GF-D8 (cell line): ENCODE measurements around the gene PLEKHA5.
"Not testable (repeated sequence)": the region's sequence is repeated elsewhere in the genome, so short reads cannot be mapped to it uniquely, and the experiment has no call there.

Experiments used
- DNase-seq: peaks from one replicate; lab custom pipeline; 2025; lab: John Stamatoyannopoulos, UW

The PLEKHA5 gene, protein sequence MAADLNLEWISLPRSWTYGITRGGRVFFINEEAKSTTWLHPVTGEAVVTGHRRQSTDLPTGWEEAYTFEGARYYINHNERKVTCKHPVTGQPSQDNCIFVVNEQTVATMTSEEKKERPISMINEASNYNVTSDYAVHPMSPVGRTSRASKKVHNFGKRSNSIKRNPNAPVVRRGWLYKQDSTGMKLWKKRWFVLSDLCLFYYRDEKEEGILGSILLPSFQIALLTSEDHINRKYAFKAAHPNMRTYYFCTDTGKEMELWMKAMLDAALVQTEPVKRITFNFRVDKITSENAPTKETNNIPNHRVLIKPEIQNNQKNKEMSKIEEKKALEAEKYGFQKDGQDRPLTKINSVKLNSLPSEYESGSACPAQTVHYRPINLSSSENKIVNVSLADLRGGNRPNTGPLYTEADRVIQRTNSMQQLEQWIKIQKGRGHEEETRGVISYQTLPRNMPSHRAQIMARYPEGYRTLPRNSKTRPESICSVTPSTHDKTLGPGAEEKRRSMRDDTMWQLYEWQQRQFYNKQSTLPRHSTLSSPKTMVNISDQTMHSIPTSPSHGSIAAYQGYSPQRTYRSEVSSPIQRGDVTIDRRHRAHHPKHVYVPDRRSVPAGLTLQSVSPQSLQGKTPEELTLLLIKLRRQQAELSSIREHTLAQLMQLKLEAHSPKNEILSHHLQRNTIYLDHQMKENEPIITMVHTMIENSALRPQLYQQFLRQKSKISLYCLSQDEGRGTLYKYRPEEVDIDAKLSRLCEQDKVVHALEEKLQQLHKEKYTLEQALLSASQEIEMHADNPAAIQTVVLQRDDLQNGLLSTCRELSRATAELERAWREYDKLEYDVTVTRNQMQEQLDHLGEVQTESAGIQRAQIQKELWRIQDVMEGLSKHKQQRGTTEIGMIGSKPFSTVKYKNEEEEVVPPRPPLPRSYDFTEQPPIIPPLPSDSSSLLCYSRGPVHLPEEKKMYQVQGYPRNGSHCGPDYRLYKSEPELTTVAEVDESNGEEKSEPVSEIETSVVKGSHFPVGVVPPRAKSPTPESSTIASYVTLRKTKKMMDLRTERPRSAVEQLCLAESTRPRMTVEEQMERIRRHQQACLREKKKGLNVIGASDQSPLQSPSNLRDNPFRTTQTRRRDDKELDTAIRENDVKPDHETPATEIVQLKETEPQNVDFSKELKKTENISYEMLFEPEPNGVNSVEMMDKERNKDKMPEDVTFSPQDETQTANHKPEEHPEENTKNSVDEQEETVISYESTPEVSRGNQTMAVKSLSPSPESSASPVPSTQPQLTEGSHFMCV

DNA sequence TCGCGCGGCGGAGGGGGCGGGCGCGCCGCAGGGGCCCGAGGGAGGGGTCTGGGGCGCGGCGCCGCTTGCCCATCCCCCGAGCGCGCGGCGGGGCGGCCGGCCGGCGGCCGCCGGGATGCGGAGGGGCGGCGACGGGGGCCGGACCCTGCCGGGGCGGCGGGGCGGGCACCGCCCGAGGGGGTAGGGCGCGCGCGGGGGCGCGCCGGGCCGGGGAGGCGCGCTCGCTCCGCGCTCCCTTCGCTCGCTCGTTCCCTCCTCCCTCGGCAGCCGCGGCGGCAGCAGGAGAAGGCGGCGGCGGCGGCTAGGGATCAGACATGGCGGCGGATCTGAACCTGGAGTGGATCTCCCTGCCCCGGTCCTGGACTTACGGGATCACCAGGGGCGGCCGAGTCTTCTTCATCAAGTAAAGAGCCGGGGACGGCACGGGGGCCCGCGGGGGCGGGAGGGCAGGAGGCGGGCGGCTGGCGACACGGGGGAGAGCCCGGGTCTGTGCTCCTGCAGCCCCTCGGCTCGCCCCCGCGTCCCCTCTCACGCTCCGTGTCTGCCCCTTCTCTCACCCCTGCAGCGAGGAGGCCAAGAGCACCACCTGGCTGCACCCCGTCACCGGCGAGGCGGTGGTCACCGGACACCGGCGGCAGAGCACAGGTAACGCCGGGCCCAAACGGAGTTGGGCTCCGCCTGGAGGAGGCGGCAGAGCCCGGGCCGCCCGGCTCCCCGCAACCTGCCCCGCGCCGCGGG is at the start of gene PLEKHA5:
Gene PLEKHA5 (plus strand): TSS at position 248 of the 738 bp plus-strand sequence. CDS start 67 bp downstream, at position 315.
- no peak for DNase-seq

DNA sequence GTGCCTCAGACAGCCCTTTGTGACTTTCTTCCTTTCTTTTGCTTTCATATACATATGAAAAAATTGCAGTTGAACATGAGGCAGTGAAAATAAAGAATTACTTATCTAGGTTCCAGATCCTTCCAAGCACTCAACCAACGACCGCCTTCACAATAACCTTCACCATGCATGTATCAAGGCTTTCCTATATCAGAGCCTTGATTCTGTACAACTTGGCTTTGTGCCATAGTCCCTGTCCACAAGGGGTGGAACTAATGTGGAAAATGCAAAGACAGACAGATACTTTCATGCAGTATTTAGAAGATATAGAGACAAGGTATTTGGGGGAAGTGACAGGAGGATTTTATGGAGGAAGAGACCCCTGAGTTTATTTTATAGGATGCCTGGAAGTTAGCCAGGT is 48.6 kb upstream of the PLEKHA5 start:
- no peak for DNase-seq

DNA sequence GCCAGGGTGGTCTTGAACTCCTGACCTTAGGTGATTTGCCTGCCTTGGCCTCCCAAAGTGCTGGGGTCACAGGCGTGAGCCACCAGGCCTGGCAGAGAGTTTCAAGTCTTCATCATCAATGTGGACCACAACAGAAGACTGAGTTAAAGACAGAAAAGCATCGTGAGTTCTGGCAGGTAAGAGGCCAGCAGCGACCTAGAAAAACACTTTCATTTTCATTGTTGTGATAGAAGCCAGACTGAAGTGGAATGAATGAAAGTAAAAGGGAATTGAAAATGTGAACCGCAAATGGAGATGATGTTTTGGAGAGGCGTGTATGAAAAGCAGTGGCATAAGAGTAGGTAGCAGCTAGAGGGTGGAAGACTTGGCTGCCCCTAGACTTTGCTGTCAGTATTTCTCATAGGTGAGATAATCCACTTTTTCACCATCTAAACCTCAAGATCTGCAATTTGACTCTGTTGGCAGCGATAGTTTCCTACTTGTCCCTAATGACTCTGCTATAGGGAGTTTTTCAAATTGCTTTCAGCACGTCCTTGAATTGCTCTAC is 47.1 kb upstream of the PLEKHA5 start:
- DNase-seq: no peak

DNA sequence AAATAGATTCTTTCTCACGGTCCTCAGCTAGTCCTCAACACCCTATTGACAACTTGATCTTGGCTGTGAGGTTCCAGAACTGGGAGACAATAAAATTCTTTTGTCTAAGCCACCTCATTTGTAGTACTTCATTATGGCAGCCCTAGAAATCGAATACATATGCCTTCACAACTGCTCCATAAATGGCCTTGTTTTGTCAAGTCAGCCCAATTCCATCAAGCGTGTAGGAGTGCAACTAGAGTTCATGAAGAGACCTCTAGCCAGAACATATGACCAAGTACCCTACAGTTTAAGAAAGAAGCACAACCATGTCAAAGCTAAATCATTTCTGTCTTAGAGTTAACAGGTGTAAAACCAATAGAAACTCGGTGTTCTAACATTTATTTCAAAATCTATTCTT is 45.0 kb upstream of the PLEKHA5 start:
- no peak for DNase-seq

DNA sequence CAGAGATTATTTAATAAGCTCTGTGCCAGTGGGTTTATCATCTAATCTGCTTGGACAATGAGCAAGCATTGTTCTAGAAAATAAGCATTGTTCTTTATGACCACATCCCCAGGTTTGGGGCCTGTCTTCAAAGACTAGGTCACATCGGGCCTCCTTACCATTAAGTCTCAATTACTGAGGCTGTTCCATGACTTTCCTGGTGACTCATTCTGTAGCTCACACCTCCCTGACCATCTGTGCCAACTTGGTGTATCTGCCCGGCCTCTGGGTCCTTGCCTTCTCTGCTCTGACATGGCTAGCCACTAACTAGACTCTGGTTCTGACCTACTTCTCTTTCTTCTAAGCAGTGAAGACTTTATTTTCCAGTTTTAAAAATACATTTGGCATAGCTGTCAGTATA is 44.4 kb upstream of the PLEKHA5 start:
- DNase-seq: no peak

DNA sequence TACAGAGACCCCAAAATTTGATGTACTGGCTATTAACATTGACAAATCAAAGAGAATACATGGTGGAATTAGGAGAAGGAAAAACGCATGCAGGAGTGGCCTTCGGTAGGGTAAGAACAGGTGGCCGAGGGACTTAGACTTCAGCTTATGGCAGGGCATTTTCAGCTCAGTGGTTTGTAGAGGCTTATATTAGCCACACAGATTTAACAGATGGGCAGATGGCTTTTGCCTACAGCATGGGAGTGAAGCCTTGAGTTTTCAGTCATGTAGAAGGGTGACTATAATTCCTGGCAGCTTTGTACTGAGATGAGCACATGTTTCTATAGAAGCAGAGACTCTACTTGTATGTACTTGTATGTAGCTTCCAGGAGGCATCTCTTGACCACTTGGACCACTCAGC is 40.9 kb upstream of the PLEKHA5 start:
- no peak for DNase-seq

DNA sequence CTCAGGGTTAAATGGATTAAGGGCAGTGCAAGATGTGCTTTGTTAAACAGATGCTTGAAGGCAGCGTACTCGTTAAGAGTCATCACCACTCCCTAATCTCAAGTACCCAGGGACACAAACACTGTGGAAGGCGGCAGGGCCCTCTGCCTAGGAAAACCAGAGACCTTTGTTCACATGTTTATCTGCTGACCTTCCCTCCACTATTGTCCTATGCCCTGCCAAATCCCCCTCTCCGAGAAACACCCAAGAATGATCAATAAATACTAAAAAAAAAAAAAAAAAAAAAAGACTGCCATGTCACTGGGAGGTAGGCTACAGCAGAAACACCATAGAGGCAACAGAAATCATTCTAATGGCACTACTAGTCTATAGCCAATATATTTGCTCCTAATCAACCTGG is 37.1 kb upstream of the PLEKHA5 start:
- DNase-seq: not testable (repeated sequence)

DNA sequence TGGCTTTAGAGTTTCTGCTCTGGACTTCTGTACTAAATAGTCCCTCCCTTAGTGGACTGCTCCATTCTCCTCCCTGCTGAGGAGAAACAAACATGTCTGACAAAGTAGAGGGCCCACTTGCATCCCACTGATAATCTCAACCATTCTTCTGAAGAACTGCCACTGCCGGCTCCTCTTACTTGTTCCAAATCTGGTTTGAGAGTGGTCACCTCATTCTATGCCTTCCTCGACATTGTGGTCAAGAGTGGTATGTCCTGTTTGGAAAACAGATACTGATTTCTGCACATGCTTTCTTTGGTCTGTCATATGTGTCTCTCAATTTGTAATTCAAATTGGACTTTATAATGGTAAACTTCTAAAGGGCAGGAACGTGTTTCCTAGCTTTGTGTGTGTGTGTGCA is 36.3 kb upstream of the PLEKHA5 start:
- DNase-seq: no peak

DNA sequence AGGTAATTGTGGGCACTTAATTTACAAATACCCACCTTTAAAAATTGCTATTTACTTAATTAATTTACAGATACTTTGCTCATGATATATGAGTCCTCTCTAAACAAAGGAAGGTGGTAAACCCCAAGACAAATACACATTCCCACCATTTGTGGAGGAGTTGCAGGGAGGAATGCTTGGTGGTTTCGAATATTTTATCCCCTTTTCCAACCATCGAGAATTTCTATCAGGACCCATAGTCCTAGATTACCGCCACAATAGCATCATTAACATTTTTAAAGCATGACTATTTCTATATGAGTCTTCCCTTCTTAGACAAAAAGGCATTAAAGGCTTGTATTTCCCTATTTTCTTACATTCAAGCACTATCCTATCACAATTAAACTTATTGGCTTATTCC is 34.2 kb upstream of the PLEKHA5 start:
- DNase-seq: no peak

DNA sequence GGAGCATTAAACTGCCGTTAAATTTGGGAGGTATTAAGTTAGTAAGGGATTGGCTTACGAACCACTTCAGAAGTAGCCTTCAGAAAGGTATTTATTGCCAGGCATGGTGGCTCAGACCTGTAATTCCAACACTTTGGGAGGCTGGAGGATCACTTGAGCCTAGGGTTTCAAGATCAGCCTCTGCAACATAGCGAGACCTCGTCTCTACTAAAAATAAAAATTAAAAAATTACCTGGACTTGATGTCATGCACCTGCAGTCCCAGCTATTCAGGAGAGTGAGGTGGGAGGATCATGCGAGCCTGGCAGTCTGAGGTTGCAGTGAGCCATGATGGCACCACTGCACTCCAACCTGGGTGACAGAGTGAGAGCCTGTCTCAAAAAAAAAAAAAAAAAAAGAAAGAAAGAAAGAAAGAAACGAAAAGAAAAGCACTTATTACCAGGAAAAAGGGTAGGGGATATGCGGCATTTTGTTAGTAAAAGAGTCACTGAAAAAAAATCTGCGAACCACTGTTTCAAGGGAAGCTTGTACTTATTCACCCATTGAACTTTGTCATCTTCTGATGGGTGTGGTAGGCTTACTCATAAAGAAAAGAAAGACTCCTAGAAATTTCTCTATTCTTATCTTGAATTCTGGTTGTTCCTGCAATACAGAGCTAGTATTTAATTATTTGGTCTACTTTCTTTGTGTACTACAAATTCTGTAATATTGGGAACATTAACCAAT is 33.6 kb upstream of the PLEKHA5 start:
- no peak for DNase-seq

DNA sequence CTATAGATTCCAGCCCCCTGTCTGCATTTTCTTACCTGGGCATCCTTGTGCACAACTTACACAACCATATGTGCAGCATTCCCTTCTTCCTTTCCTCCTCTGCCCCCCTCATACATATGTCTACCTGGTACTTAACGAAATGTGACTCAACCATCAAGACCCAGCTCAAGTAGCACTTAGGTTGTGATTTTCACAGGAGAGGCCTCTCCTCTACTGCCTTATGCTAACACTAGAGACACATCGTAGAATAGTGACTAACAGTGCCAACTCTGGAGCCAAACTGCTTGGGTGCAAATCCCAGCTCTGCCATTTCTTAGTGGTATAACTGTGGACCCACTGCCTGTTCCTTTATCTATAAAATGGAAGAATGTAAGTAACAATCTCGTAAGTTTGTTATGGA is 24.1 kb upstream of the PLEKHA5 start:
- no peak for DNase-seq

DNA sequence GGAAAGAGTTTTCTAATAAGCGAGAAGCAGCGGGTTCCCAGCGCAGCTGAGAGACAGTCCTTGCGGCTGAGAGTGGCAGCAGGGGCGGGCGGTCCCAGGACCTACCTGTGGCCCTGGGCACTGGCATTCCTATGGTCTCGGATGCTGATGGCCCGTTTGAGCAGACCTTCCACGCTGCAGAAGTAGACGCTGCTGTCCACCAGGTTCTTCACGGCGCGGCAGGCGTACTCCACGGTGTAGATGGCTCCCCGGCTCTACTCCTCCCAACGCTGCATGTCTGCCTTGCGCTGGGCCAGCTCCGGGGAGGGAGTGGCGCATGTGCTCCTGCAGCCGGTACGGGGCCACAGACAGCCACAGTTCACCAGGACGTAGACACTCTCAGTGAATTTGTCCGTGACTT is 21.8 kb upstream of the PLEKHA5 start:
- no peak for DNase-seq

DNA sequence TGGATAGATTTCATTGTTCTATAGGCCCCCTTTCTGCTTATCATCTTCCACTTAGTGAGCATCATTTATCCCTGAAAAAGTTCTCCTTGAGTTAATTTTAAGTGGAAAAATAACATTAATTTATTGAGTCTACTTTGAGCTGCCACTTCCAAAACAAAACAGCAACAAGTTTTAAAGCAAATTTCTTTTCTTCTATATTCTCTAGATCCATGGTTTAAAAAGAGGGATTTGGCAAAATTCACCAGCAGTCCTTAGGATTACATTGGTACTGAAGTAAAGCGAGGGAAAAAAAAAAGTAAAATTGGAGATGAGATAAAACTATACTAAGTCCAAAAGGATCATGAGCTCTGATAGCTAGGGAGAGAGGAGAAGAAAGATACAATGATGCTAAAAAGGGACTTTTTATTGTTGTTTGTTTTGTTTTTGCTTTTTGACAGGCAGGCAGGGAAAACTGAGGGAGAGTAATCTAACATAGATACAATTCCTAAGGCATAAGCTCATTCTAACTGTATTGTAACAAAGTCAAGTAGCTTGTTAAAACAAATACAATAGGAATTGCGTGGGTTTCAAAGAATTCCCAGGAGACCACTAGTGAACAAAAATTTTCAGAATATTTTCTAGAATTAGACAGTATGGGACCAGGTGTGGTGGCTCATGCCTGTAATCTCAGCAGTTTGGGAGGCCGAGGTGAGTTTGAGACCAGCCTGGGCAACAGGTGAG is 19.2 kb upstream of the PLEKHA5 start:
- no peak for DNase-seq

DNA sequence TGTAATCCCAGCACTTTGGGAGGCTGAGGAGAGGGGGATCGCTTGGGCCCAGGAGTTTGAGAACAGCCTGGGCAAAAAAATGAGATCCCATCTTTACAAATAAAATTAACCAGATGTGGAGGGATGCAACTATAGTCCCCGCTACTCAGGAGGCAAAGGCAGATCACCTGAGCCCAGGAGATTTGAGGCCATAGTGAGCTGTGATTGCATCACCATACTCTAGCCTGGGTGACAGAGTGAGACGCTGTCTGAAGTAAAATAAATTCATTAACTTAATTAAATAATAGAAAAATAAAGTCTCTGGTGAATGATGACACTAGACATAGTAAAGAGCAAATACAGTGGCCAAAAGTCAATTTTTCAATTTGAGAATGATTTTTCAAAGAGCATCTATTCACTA is 16.1 kb upstream of the PLEKHA5 start:
- DNase-seq: no peak

DNA sequence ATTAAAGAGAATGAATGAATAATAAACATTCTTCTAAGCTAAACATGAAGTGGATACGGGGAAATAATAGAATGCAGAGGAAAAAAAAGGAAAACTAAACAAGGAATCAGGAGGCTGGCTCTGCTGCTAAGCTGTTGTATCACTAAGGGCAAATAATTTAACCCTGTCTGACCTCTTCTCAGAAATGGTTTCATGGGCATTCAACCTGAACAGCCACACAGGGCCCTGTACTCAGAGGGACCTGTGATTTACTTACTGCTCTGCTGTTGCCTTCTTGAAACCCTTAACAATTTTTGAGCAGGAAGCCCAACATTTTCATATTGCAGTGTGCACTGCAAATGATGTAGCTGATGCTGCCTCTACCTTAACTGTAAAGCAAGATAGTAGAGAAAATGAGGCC is 14.2 kb upstream of the PLEKHA5 start:
- no peak for DNase-seq

DNA sequence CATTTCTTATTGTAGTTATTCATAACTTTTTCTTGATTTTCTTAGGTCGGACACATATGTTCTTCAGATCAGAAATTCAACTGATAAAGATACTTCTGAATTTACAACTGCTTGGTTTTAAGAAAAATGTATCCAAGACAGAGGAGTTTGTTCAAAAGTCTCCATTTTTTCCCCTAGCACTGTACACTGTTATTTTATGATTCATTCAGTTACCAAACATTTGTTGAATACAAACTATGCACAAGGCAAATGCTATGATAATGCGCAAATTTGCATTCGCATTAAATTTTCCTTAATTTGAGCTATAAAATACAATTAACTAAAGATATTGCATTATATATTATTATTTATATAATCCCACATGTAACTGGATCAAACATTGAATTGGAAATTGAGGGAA is 10.1 kb upstream of the PLEKHA5 start:
- no peak for DNase-seq

DNA sequence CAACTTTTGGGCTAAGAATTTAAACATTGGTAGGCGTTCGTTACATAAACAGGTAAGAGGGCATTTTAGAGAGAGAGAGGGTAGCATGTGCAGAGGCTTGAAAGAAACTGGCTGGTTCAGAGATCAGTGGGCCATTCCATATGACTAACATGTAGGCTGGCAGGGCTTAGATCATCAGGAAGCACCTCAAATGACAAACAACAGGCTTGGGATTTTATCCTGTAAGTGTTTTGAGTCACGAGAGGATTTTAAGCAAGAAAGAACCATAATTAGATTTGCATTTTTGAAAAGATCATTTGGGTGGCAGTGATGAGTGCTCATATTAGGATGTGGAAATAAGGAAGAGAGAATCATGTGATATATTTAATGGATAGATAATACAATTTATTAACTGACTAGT is 8.7 kb upstream of the PLEKHA5 start:
- DNase-seq: no peak

DNA sequence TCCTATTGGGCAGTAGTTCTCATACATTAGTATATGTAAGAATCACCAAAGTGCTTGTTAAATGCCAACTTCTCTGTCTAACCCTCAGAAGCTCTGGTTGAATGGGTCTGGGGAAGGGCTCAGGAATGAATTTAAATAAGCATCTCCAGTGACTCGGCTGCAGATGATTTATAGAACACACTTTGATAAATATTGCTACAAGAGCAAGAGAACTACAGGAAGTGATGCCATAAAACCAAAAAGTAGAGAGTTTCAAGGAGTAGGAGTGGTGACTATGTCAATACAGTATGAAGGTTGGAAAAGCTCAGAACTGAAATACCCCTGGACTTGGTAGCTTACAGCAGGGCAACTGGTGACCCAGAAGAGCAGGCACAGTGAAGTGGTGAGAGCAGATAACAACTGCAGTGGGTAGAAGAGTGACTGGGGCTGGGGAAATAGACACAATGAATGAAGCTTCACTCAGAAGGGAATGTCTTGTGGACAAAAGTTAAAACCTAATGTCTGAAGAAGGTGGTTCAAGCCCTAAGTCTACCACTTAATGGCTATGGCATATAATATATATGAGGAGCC is 8.0 kb upstream of the PLEKHA5 start:
- DNase-seq: no peak

DNA sequence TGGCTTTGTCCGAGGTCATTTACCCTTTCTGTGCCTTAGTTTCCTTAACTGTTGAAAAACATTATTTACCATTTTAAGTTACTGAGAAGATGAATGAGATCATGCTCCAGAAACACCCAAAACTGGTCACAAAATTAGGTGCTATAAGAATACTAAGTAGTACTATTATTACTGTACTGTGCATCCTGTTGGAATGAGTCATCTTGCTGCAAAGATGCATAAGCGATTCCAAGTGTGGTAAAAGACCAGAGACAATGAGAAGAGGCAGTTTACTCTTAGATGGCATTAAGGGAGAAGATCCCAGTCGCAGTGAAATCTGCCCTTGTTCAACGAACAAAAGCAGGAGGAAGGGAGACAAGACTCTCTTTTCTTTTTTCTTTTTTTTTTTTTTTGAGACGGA is 4.2 kb upstream of the PLEKHA5 start:
- DNase-seq: no peak

DNA sequence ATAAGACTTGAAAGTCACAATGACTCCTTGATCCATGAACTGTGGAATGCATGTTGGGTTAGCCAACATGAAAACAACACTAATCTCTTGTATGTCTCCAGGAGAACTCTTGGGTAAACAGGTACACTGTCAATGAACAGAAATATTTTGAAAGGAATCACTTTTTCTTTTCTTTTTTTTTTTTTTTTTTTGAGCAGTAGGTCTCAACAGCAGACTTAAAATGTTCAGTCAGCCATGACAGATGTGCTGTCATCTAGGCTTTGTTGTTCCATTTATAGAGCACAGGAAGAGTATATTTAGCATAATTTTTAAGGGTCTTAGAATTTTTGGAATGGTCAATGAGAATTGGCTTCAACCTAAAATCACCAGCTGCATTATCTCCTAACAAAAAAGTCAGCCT is 2.3 kb upstream of the PLEKHA5 start:
- no peak for DNase-seq
